ENCODE measurements around the gene GPRC5A.

DNA sequence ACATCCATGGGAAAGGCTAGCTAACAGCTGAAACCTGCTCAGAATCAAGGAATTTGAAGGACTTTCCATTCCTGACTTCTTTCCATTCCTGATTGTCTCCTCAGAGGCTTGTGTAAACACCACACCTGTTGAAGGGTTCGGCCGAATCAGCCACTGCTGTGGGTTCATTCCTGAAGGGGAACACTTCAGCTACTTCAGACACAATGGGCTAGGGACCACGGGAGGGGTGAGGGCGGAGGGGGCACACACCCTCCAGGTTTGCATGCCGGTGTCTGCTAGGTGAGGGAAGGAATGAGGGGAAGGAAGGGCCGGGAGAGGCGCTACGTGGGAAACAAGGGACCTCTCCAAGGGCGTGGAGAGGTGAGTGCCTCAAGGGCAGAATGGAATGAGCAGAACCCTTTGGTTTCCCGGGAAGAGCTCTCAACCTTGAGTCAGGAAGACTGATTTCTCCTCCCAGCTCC, 1.3 kb downstream of the GPRC5A start:
- TF ChIP-seq, protein P1, sequence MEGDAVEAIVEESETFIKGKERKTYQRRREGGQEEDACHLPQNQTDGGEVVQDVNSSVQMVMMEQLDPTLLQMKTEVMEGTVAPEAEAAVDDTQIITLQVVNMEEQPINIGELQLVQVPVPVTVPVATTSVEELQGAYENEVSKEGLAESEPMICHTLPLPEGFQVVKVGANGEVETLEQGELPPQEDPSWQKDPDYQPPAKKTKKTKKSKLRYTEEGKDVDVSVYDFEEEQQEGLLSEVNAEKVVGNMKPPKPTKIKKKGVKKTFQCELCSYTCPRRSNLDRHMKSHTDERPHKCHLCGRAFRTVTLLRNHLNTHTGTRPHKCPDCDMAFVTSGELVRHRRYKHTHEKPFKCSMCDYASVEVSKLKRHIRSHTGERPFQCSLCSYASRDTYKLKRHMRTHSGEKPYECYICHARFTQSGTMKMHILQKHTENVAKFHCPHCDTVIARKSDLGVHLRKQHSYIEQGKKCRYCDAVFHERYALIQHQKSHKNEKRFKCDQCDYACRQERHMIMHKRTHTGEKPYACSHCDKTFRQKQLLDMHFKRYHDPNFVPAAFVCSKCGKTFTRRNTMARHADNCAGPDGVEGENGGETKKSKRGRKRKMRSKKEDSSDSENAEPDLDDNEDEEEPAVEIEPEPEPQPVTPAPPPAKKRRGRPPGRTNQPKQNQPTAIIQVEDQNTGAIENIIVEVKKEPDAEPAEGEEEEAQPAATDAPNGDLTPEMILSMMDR (IDR thresholded peaks at IDR 0.05) = no peak
- TF ChIP-seq EP300 (IDR thresholded peaks at IDR 0.05) (peak in 3 of 4 donors; percentile 46 to 87 (median 70)), POLR2A (IDR thresholded peaks at IDR 0.05) (peak in 2 of 4 donors; percentile 21 to 56), POLR2AphosphoS5 (IDR thresholded peaks at IDR 0.05) (peak; percentile 65 to 68)

All from upper lobe of left lung (tissue), 4 donors.